Calu3 (cell line): ENCODE data around the gene AXDND1. TPM values are rescaled to one million over a fixed set of nuclear protein-coding genes. Genes with fewer than 3 reads are reported as not detected.

Experiments used
- BruUV-seq: library from RNA; stranded (reverse); fragments of 400-500 nt; replicated peaks from 2 replicates; lab custom pipeline; 2021; lab: Mats Ljungman, UMichigan
- CTCF ChIA-PET: fragments of 300-600 bp; sonication (Branson Sonifier 250); formaldehyde crosslinking; loops from one replicate; lab custom pipeline; 2022; ENCODE audit warnings: antibody characterized with exemption; lab: Charles Lee
- DNase-seq: peaks from one replicate; pipeline ENCODE4 v3.0.0; 2022
- H3K27ac Mint-ChIP-seq: one replicate; pipeline ENCODE4 v1.8.0; 2022; ENCODE audit warnings: mixed read lengths; ENCODE audit not compliant: unreplicated experiment
- H3K27me3 Mint-ChIP-seq: one replicate; pipeline ENCODE4 v1.8.0; 2022; ENCODE audit warnings: mixed read lengths; ENCODE audit not compliant: unreplicated experiment
- H3K36me3 Mint-ChIP-seq: one replicate; pipeline ENCODE4 v1.8.0; 2022; ENCODE audit warnings: mild to moderate bottlenecking, moderate library complexity, mixed read lengths; ENCODE audit not compliant: insufficient read depth, unreplicated experiment
- H3K4me1 Mint-ChIP-seq: one replicate; pipeline ENCODE4 v1.8.0; 2022; ENCODE audit warnings: mild to moderate bottlenecking, low read depth, mixed read lengths; ENCODE audit not compliant: unreplicated experiment
- H3K4me3 Mint-ChIP-seq: one replicate; pipeline ENCODE4 v1.8.0; 2022; ENCODE audit warnings: mild to moderate bottlenecking, low read depth, moderate library complexity, mixed read lengths; ENCODE audit not compliant: unreplicated experiment
- H3K9me3 Mint-ChIP-seq: one replicate; pipeline ENCODE4 v1.8.0; 2022; ENCODE audit warnings: low read depth, mixed read lengths; ENCODE audit not compliant: unreplicated experiment
- intact Hi-C: fragments of 100-400 bp; cut with micrococcal nuclease; formaldehyde crosslinking; loops from one replicate; pipeline ENCODE4 v1.10.0; 2022; ENCODE audit not compliant: unreplicated experiment
- total RNA-seq: library from RNA; stranded (reverse); gene quantifications from 2 replicates; pipeline ENCODE4 v1.2.3, GENCODE V29; 2022
- TF ChIP-seq, protein P1 (sequence below): fragments of 200-600 bp; IDR thresholded peaks from one replicate; pipeline ENCODE4 v1.8.0; 2022; ENCODE audit warnings: antibody characterized with exemption; ENCODE audit not compliant: unreplicated experiment

The AXDND1 gene
- total RNA-seq, 1 experiment from 2014 or later: 0.50 TPM

DNA sequence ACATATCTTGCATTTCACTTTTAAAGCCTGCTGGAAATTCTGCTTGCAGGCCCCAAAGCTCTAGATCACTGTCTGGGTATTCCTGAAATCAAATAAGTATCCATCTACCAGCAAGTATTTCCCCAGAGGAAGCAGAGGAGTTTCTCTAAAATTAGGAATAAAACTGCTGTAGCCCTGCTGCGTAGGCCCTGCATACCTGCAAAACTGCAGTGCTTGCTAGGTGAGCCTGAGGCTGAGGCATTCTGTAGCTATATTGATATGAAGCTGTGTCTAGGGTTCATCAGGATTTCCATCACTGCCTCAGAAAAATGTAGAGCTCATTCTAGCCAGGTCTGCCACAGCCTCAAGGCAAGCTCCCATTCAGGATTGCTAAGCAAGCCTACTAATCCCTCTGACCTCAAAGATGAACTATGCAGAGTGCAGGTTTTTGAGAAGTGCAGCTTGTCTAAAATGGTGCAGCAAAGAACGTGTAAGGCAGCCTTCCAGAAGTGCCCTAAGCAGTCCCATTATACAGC is 181.3 kb downstream of the AXDND1 start:
- no peaks in the 10 kb centered on the region for H3K36me3 Mint-ChIP-seq
- TF ChIP-seq, protein P1, sequence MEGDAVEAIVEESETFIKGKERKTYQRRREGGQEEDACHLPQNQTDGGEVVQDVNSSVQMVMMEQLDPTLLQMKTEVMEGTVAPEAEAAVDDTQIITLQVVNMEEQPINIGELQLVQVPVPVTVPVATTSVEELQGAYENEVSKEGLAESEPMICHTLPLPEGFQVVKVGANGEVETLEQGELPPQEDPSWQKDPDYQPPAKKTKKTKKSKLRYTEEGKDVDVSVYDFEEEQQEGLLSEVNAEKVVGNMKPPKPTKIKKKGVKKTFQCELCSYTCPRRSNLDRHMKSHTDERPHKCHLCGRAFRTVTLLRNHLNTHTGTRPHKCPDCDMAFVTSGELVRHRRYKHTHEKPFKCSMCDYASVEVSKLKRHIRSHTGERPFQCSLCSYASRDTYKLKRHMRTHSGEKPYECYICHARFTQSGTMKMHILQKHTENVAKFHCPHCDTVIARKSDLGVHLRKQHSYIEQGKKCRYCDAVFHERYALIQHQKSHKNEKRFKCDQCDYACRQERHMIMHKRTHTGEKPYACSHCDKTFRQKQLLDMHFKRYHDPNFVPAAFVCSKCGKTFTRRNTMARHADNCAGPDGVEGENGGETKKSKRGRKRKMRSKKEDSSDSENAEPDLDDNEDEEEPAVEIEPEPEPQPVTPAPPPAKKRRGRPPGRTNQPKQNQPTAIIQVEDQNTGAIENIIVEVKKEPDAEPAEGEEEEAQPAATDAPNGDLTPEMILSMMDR: no peak
- CTCF ChIA-PET: no interaction called here
- H3K27ac Mint-ChIP-seq: no peak overlapping the region
- no TSS peak for BruUV-seq
- H3K4me3 Mint-ChIP-seq: no peak overlapping the region
- intact Hi-C loops: no loop called here
- no peak for DNase-seq
- H3K9me3 Mint-ChIP-seq: no peaks in the 10 kb centered on the region
- H3K4me1 Mint-ChIP-seq: no peaks in the 10 kb centered on the region
- H3K27me3 Mint-ChIP-seq: peaks cover 45% of the 10 kb centered on the region

- TF ChIP-seq, protein P1: no peak
- Mint-ChIP-seq H3K27ac (no peak overlapping the region), H3K4me1 (no peaks in the 10 kb centered on the region), H3K27me3 (peaks cover 52% of the 10 kb centered on the region), H3K9me3 (no peaks in the 10 kb centered on the region), H3K36me3 (no peaks in the 10 kb centered on the region), H3K4me3 (no peak overlapping the region)
- BruUV-seq: no TSS peak
- intact Hi-C loops: no loop called here
- DNase-seq: no peak
- CTCF ChIA-PET: no interaction called here
Observed at GRCh38 chr1:179548666-179549367, 183.0 kb downstream of the AXDND1 start.

DNA sequence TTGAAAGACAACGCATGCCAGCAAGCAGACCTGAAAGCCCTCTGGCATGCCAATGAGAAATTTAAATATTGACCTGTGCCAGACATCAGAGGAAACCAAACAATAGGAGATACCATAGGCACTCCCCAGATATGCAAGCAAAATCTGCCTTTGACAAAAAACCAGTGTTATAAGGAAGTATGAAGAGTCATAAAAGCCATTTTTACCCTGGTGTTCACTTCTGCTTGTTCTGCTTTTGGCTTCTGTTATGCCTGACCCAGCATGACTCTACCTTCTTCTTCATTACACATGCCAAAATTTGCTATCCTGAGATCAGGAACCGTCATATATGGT is 183.6 kb downstream of the AXDND1 start:
- DNase-seq: no peak
- TF ChIP-seq, protein P1: no peak
- Mint-ChIP-seq H3K4me3 (no peak overlapping the region), H3K27me3 (peaks cover 52% of the 10 kb centered on the region), H3K9me3 (no peaks in the 10 kb centered on the region), H3K4me1 (no peaks in the 10 kb centered on the region), H3K36me3 (no peaks in the 10 kb centered on the region), H3K27ac (no peak overlapping the region)
- intact Hi-C loops: no loop called here
- BruUV-seq: no TSS peak
- CTCF ChIA-PET: no interaction called here

GRCh38 chr1:179550746-179551682 is 185.2 kb downstream of the AXDND1 start:
- no peak overlapping the region for H3K27ac Mint-ChIP-seq
- no peak for DNase-seq
- peaks cover 65% of the 10 kb centered on the region for H3K27me3 Mint-ChIP-seq
- no peaks in the 10 kb centered on the region for H3K4me1 Mint-ChIP-seq
- TF ChIP-seq, protein P1: no peak
- intact Hi-C loops: no loop called here
- CTCF ChIA-PET: no interaction called here
- H3K9me3 Mint-ChIP-seq: no peaks in the 10 kb centered on the region
- H3K4me3 Mint-ChIP-seq: no peak overlapping the region
- no TSS peak for BruUV-seq
- H3K36me3 Mint-ChIP-seq: no peaks in the 10 kb centered on the region
